Subcutaneous abdominal adipose tissue (tissue), 5 donors: ENCODE results near the gene RHBDL2.
"Not testable (repeated sequence)": the region's sequence is repeated elsewhere in the genome, so short reads cannot be mapped to it uniquely, and the experiment has no call there.

Source experiments
- H3K27ac ChIP-seq: one replicate; pipeline ENCODE4 v1.7.0; 2013; ENCODE audit warnings: low read depth, mild to moderate bottlenecking, inconsistent platforms, low read length, moderate library complexity
- H3K27me3 ChIP-seq, 5 donors: one replicate each; pipeline ENCODE4 v1.7.0; 2013; ENCODE audit warnings: low read length in 5 of 5, inconsistent platforms in 1 of 5; ENCODE audit not compliant: control insufficient read depth in 5 of 5, insufficient read depth in 4 of 5
- H3K36me3 ChIP-seq, 5 donors: one replicate each; pipeline ENCODE4 v1.7.0; 2013; ENCODE audit warnings: low read length in 5 of 5; ENCODE audit not compliant: control insufficient read depth in 5 of 5, insufficient read depth in 5 of 5
- H3K4me1 ChIP-seq, 5 donors: one replicate each; pipeline ENCODE4 v1.7.0; 2013; ENCODE audit warnings: low read length in 5 of 5, mild to moderate bottlenecking in 3 of 5, moderate library complexity in 1 of 5; ENCODE audit not compliant: control insufficient read depth in 5 of 5, insufficient read depth in 5 of 5
- H3K4me3 ChIP-seq, 5 donors: one replicate each; pipeline ENCODE4 v1.7.0; 2013; ENCODE audit warnings: low read length in 5 of 5, low read depth in 1 of 5
- H3K9ac ChIP-seq, 5 donors: one replicate each; pipeline ENCODE4 v1.7.0; 2013; ENCODE audit warnings: low read length in 5 of 5, mild to moderate bottlenecking in 4 of 5, moderate library complexity in 3 of 5
- H3K9me3 ChIP-seq, 5 donors: one replicate each; pipeline ENCODE4 v1.7.0; 2013; ENCODE audit warnings: low read length in 5 of 5; ENCODE audit not compliant: control insufficient read depth in 5 of 5
- donor health status: healthy.
- donor health status: healthy.
- donor health status: healthy.
- donor health status: healthy.
- donor health status: healthy.

RHBDL2 gene

DNA sequence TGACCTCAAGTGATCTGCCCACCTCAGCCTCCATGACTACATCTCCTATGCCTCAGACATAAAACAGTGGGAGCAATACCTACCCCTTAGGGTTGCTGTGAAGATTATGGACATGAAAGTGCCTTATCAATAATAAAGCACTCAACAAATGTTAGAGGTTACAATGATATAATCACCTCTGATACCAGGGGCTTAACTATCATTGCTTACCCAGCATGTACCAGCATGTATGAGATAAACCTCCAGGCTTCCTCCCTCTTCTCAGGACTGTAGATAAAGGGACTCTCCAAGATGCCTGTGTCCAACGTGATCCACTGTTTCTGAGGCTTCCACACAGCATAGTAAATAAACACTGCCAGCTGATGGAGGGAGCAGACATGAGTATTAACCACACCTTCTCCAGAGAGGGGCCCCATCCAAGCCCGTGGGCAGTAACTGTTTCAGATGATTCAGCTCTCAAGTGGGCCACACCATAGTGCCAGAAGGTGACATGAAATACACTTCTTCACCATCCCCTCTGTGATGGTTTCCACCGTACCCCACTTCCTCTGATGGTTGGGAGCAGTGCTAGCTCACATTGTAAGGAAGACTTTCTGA is 26.2 kb downstream of the RHBDL2 start:
- Histone ChIP-seq H3K9me3 (no peaks in the 10 kb centered on the region), H3K9ac (no peak overlapping the region), H3K4me1 (no peaks in the 10 kb centered on the region), H3K27ac (no peak overlapping the region), H3K4me3 (no peak overlapping the region), H3K36me3 (peaks cover 3 to 14% (median 8%) of the 10 kb centered on the region in 5 donors), H3K27me3 (no peaks in the 10 kb centered on the region)

DNA sequence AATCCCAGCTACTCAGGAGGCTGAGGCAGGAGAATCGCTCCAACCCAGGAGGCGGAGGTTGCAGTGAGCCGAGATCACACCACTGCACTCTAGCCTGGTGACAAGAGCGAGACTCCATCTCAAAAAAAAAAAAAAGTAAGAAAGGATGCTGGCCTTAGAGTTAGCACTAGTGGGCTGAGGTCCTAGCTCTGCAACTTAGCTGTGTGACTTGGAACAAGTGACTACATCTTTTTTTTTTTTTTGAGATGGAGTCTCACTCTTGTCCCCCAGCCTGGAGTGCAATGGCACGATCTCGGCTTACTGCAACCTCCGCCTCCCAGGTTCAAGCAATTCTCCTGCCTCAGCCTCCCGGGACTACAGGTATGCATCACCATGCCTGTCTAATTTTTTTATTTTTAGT is 26.7 kb downstream of the RHBDL2 start:
- H3K27ac ChIP-seq, H3K27me3 ChIP-seq, H3K9ac ChIP-seq, H3K9me3 ChIP-seq, H3K4me1 ChIP-seq, H3K4me3 ChIP-seq: not testable (repeated sequence)
- H3K36me3 ChIP-seq: peaks cover 3 to 14% (median 8%) of the 10 kb centered on the region in 5 donors

DNA sequence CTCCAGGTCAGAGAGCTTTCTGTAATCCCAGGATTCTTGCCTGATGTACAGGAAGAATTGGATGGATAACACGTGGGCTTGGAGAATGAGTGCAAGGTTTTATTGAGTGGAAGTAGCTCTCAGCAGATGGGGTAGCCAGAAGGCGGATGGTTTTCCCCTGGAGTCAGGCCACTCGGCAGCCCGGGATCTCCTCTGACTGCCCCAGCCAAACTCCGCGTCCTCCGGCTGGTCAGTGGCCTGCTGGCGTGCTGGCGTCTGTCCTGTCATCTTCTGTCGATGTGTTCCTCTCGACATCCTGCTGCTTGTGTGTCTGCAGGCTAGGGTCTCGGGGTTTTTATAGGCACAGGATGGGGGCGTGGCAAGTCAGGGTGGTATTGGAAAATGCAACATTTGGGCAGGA is 32.8 kb downstream of the RHBDL2 start:
- H3K27ac ChIP-seq: no peak overlapping the region
- H3K9me3 ChIP-seq: peaks cover 0 to 8% (median 5%) of the 10 kb centered on the region in 5 donors
- H3K4me1 ChIP-seq: no peaks in the 10 kb centered on the region
- H3K36me3 ChIP-seq: peaks cover 0 to 3% (median 0%) of the 10 kb centered on the region in 5 donors
- no peak overlapping the region for H3K4me3 ChIP-seq
- no peak overlapping the region for H3K9ac ChIP-seq
- no peaks in the 10 kb centered on the region for H3K27me3 ChIP-seq

DNA sequence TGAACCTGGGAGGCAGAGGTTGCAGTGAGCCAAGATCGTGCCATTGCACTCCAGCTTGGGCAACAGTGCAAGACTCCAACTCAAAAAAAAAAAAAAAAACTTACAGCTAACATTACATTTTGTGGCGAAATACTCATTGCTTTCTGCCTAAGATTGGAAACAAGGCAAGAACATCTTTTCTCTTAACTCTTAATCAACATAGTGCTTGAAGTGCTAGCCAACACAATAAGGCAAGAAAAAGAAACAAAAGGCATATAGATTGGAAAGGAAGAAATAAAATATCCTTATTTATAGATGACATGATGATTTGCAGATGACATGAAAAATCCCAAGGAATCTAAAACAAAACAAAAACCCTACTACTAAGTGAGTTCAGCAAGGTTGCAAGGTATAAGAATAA is 35.6 kb downstream of the RHBDL2 start:
- peaks cover 0 to 8% (median 5%) of the 10 kb centered on the region in 5 donors for H3K9me3 ChIP-seq
- H3K36me3 ChIP-seq: no peaks in the 10 kb centered on the region
- no peak overlapping the region for H3K27ac ChIP-seq
- H3K4me3 ChIP-seq: no peak overlapping the region
- H3K9ac ChIP-seq: no peak overlapping the region
- no peaks in the 10 kb centered on the region for H3K4me1 ChIP-seq
- no peaks in the 10 kb centered on the region for H3K27me3 ChIP-seq

DNA sequence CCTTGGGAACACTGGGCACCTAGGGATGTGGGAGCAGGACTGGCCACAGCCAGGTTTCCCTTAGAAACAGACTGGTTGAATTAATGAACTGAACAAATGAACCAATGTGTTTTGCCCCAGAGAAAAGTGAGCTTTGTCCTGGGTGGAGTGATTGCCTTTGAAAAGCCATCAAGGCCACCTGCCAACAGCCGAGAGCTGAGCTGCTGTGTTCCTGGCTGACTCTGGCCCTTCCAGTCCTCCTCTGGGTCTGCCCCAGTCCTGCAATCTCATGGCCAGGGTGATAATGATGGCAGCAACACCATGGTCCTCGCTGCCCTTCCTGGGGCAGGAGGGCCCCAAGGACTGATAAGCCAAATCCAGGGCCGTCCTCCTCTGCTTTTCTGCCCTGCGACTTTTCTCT is 42.1 kb downstream of the RHBDL2 start:
- Histone ChIP-seq H3K4me3 (no peak overlapping the region), H3K9me3 (no peaks in the 10 kb centered on the region), H3K36me3 (peaks cover 0 to 2% (median 0%) of the 10 kb centered on the region in 5 donors), H3K27ac (no peak overlapping the region), H3K4me1 (no peaks in the 10 kb centered on the region), H3K27me3 (no peaks in the 10 kb centered on the region), H3K9ac (no peak overlapping the region)

DNA sequence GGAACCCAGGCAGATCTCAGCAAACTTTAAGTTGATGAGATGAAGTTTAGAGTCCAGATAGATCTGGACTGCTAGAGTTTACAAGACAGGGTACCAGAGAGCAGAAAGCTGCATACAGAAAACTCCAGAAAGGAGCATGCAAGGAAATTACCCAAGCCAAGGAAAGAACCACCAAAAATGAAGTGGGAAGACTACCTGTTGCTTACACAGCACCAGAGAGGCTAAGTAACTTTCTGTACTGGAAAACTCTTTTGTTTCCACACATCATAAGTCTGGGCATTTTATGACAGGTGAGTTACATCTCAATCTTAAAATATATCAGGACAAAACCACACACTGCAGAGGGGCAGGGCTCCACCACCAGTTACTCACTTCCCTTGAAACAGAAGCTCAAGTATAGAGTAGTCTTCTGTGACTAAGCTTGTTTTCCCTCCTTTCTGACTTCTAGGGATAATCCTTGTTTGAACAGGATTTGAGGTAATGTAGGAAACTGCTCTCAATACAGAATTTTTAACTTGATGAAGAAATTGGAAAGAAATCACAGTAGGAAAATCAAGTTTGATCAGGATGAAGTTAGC is 42.9 kb downstream of the RHBDL2 start:
- Histone ChIP-seq H3K27me3 (no peaks in the 10 kb centered on the region), H3K36me3 (peaks cover 0 to 2% (median 0%) of the 10 kb centered on the region in 5 donors)

DNA sequence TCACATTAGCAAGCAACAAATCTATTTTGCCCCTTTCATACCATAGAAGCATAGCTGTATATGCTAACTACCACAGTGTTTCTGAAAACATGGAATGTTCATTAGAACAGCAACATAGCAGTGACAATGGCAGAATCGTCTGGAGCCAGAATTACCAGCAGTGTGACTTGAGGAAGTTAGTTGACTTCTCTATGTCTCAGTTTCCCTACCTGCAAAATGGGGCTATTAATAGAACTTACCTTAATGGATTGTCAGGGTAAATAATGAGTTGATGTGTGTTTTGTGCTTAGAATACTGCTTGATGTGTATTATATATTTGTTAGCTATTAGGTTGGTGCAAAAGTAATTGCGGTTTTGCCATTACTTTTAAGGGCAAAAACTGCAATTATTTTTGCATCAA is 45.5 kb downstream of the RHBDL2 start:
- Histone ChIP-seq H3K4me3 (no peak overlapping the region), H3K4me1 (no peaks in the 10 kb centered on the region), H3K9me3 (no peaks in the 10 kb centered on the region), H3K27ac (no peak overlapping the region), H3K9ac (no peak overlapping the region), H3K36me3 (peaks cover 0 to 2% (median 0%) of the 10 kb centered on the region in 5 donors), H3K27me3 (no peaks in the 10 kb centered on the region)

More for the DNA sequence above, 42.9 kb downstream of the RHBDL2 start:
- Histone ChIP-seq H3K9ac (no peak overlapping the region), H3K9me3 (no peaks in the 10 kb centered on the region), H3K27ac (no peak overlapping the region), H3K4me3 (no peak overlapping the region), H3K4me1 (no peaks in the 10 kb centered on the region)

DNA sequence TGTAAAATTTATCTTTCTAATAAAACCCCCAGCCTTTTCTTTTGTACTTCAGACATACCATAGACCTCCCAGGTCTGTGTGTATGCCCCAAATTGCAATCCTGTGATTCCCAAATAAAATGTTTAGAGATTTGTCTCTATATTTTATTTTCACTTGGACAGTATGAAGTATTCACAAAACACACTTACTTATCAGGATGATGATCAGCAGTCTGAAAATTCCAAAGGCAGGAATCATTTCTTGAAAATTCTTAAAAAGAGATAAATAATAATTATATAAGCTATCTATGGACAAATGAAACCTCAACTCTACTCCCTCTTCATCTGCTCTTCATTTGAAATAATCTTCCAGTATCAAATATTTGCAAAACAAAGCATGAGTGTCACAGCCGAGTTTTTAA is 48.7 kb downstream of the RHBDL2 start:
- no peaks in the 10 kb centered on the region for H3K27me3 ChIP-seq
- H3K4me3 ChIP-seq: no peak overlapping the region
- peaks cover 0 to 2% (median 0%) of the 10 kb centered on the region in 5 donors for H3K36me3 ChIP-seq
- no peak overlapping the region for H3K9ac ChIP-seq
- H3K27ac ChIP-seq: no peak overlapping the region
- peaks cover 0 to 22% (median 17%) of the 10 kb centered on the region in 5 donors for H3K4me1 ChIP-seq
- no peaks in the 10 kb centered on the region for H3K9me3 ChIP-seq

DNA sequence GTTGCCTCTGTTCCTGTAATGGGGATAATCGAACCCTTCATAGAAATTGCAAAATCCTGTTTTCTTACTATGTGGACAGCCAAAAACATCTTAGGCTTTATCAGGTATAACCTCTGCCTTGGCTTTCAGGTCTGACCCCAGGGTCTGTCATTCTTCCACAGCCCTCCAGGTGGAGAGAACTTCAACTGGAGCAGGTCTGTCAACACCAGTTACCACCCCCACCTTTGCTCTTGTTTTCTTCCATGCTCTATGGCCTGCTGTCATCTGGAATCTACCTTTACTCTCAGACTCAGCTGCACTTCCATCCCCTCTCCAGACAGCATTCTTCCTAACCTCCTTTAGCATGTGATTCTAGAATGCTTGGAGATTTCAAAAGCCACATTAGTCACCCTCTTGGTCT is 49.9 kb downstream of the RHBDL2 start:
- no peaks in the 10 kb centered on the region for H3K9me3 ChIP-seq
- no peaks in the 10 kb centered on the region for H3K27me3 ChIP-seq
- no peak overlapping the region for H3K9ac ChIP-seq
- peaks cover 0 to 2% (median 0%) of the 10 kb centered on the region in 5 donors for H3K36me3 ChIP-seq
- no peak overlapping the region for H3K4me3 ChIP-seq
- peaks cover 0 to 22% (median 17%) of the 10 kb centered on the region in 5 donors for H3K4me1 ChIP-seq
- no peak overlapping the region for H3K27ac ChIP-seq

DNA sequence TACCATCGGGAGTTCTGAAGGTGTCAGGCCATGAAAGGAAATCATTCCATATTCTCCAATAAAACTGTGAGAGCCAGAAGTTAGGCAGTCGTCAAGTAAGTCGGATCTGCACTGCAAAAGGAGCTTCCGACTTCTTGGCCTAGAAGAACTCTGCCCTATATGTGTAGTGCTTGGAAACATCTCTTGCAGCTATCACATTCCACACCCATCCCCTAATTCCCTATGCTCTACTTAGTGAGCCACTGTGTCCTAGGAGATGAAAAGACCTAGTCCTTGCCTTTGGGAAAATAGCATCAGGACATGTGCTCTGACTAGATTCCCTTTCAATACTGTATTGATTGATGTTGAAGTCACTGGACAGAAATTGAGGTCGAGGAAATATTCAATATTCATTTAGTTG is 52.0 kb downstream of the RHBDL2 start:
- Histone ChIP-seq H3K27me3 (no peaks in the 10 kb centered on the region), H3K27ac (peak overlapping the region; percentile 35), H3K36me3 (peaks cover 0 to 3% (median 0%) of the 10 kb centered on the region in 5 donors), H3K4me3 (peak overlapping the region in 1 of 5 donors; percentile 25), H3K9me3 (no peaks in the 10 kb centered on the region), H3K4me1 (peaks cover 0 to 22% (median 17%) of the 10 kb centered on the region in 5 donors), H3K9ac (peak overlapping the region in 1 of 5 donors; percentile 46)
